Islet precursor cell (in vitro differentiated cells): ENCODE results near the gene ADD1.
A peak's percentile ranks its signal among the peaks of the same experiment; 100 is the strongest.
"Not testable (repeated sequence)": the region's sequence is repeated elsewhere in the genome, so short reads cannot be mapped to it uniquely, and the experiment has no call there.

Experiments
- DNase-seq: peaks from one replicate; pipeline ENCODE4 v3.0.0-alpha.2; 2018

The ADD1 gene

DNA sequence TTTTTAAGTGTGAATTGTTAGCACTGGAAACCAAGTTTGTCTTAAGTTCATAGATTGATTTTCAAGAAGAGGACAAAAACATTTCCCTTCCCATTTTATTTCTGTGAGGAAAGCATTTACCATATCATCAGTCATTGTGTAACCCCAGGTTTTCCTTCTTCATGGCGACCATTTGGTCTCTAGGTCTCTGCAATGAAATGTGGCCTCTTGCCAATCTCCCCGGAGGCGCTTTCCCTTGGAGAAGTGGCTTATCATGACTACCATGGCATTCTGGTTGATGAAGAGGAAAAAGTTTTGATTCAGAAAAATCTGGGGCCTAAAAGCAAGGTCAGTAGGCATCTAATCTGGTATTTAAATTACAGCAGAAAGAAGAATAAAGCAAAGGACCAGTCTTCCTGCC lies 54.4 kb downstream of the ADD1 start:
- peak; percentile 13 for DNase-seq

DNA sequence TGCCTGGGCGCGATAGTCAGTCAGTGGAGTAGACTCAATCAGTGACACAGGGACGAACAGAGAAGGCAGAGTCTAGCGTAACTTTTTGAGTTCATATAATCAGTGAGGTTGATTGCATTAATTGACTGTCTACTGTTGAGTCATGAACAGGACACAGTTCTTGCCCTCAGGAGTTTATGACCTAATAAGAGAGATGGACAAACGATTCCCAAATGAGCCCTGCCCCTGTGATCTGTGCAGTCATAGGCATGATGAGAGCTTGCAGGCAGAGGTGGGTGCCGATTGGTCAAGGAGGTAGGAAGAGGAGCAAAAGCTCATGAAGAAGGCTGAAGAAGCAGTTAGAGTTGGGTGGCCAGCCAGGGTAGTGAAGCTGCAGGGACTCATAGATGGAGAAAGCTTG lies 57.1 kb downstream of the ADD1 start:
- no peak for DNase-seq

DNA sequence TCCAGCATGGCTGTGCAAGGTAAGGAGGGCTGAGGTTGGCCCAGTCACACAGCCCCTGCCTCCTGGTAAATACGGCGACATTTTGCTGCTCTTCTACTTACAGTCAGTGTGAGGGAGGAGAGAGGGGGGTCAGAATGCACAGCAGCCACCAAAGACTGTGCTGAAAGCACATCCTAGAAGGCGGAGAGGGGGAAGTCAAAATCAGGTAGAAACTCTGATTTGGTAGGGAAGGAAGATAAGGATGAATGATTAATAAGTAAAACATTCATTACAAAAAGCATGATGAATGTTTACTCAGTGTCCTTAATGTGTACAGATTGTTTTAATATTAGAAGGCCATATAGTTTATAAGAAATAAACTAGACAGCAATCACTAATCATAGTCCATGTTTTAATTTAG lies 57.5 kb downstream of the ADD1 start:
- peak; percentile 18 for DNase-seq

DNA sequence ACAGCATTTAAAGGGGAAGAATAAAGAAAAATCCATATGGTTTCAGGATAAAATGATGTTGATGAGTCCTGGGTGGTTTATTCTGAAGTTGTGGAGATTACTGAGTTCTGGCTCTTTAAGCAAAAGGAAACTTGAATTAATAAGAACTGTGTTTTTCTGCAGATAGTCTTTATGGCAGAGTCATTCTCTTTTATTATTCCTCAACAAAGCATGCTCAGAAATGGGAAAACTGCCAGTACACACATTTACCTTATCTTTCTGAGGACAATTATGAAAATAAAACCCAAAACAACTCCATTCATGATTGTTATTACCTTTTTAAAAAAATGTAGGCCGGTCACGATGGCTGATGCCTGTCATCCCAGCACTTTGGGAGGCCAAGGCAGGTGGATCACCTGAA lies 58.5 kb downstream of the ADD1 start:
- DNase-seq = no peak

DNA sequence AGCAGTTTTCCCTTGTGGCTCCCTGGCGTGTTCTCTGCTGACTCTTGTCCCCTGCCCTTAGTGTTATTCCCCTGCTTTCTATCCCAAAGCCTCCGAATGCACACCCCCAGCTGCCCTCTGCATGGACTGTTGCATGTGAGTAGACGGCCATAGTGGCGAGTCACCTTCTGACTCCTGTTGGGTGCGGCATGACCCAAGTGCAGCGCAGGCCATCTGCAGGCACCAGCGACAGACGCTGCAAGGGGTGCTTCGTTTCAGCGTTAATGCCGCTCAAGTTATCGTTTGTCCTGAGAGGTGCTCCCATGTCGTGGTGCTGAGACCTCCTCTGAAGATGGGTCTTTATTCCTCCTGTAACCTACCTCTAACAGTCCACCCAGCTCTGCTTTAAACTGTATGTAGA lies 61.9 kb downstream of the ADD1 start:
- DNase-seq = peak; percentile 38

DNA sequence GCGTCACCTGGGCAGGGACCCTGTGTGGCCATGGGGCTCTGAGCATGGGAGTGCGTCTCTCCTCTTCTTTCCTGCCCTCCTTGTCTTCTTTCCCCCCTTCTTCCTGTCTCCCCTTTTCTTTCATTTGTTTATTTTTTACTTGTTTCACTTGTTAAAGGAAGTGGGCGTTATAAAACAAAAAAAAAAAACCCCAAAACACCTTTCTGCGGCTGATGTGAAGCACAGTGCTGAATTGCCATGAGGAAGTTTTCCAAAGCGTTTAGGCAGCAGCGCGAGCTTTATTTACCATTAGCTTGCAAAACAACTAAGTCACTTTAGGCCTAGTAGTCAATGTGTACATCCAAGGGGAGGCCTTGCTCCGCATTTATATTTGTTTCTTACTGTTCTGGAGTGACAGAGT lies 62.6 kb downstream of the ADD1 start:
- peak; percentile 6 for DNase-seq

DNA sequence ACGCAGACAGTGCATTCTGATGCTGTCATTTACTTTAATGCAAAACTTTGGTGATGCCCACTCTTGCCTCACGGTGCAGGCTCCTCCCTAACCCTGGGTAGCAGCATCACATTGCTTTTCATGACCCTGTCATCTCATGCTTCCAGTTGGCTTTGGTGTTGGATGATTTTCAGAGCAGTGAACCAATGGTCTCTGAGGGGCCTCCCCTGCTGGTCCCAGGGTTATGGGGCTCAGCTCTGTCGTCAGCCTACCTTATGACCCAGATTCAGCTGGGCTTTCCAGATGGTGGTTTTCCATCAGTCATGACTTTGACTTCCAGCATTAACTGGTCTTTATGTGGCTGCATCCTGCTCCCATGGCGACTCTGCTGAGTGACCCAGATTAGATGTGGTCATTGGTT lies 63.6 kb downstream of the ADD1 start:
- DNase-seq = peak; percentile 22

DNA sequence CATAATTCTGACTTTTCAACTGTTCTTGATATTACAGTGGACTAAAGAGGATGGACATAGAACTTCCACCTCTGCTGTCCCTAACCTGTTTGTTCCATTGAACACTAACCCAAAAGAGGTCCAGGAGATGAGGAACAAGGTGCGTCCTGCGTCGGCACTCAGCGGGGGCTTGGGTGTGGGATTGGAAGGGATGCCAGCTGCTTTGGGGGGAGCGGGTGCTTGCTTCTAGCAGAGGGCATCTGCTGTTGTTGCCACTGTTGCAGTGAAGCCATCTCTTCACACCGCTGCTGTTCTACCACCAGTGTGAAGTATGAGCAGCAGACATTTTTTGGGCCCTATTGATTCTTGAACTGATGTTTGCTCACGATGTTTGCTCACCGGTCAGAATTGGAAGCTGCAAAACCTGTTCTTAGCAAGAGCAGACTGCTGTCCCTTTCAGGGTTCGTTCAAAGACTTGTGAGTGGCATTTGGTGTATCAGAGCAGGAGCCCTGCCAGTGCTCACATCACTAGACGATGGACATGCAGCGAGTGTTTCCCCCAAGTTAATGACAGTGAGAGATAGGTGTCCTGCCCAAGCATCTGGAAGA lies 64.2 kb downstream of the ADD1 start:
- DNase-seq = peak; percentile 37

DNA sequence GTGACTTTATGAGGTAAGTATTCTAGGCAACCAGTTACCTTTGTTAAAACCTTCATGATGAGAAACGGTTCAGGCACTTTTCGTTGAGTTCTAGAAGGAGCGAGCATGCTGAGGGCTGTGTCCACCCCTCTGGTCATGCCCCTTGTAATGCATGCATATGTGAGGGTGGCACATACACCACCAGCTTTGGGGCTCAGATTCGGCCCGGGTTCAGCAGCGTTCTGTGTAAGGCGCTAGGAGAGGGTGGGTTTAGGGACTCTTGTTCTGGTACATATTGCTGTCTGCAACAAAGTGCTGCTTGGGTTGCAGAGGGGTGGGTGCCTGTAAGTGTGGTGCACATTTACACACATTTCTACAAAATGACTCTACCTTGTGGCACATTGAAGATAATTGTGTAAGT lies 65.0 kb downstream of the ADD1 start:
- no peak for DNase-seq

DNA sequence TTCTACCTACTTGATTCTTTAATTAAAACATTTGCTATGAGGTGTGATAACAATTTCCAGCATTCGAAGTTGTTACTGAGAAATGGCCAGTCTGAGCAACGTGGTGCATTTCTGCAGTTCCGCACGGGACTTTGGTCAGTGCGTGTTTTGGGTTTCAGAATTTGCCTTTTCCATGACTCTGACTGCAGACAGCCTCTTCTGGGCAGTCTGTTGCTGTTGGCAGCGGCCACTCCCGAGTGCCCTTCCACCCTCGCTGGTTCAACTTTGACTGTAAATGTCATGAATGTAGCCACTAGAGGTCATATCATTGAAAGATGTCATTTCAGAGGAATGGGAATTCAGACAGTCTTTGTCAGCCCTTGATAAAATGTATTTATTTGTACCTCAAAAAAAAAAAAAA lies 65.9 kb downstream of the ADD1 start:
- DNase-seq = no peak

DNA sequence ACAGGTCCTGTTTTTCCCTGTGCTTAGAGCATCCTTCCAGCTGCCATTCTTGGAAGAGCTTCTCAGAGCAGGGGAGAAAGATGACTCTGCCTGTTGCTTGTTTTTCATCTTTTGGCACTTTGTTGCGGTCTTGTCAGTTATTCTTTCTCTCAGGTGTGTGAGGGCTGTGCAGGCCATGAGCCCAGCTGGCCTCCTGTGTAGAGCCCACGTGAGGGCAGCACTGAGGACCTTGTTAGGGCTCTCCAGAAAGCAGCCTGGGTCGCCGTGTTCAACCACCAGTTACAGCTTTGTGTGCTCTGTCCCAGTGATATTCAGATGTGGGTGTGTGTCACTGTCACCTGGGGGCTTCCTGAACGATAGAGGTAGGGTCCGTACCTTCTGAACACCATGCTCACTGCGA lies 66.8 kb downstream of the ADD1 start:
- DNase-seq = no peak

DNA sequence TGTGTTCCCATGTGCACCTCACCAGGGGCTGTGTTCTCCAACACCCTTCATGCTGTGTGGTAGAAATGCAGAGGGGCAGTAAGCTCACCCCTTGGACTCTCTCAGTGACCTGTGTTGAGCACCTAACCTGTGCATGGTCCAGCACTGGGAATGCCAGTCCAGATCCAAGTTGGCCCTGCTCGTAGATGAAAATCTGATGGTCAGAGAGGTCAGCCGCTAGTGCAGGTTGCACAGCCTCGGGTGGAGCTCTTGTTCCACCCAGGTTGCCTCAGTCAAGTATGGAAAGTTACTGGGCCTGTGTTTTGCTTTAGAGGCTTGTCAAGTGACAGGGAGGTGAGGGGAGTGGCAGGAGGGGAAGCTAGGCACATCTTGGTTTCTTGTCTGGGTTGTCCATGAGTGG lies 68.2 kb downstream of the ADD1 start:
- DNase-seq = no peak

DNA sequence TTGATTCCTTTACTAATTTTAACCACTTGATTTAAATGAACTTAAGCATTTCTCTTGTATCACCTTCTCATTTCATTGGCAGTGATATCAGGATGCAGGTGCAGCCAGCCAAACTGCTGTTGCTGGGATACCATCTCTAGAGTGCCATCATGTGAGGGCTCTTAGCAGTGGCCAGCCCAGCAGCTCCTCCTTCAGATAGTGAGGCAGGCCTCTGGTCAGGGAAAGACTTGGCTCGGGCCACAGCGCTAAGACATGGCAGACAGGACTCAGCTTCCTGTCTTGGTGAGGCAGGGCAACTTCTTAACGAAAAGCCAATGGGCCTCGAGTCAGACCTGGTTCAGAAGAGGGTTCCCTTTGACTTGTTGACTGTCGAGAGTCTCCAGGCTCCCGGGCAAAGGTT lies 69.5 kb downstream of the ADD1 start:
- DNase-seq = no peak

DNA sequence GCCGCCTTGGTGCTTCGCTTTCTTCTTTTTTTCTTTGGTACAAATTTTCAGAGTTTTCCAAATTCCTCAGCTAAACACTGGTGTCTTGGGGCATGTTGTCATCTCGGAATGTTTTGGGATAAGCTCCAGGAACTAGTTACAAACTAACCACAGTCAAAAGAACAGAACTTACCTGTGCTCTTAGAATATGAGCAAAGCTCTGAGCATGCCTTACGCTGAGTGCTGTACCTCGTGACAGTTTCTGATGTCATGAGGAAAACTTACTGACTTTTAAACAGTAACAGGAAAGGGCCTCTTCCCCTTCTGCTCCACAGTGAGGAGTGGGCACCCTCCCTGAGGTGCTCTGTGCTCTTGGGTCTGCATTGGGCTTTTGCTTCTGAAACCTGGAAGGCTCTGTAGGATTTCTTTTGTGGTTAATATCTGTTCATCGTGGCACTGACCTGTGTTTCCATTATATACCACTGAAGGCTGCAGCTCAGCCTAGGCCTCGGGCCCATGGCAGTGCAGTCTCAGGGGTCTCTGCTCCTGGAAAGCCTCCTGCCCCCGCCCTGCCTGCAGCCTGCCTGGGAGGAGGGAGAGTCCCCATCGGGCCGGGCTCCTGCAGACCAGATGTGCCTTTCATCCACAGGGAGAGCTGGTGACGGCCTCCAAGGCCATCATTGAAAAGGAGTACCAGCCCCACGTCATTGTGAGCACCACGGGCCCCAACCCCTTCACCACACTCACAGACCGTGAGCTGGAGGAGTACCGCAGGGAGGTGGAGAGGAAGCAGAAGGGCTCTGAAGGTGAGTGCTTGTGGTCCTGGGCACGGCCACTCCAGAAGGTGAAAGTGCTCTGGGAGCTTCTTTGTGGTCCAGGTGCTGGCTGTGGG lies 70.8 kb downstream of the ADD1 start:
- DNase-seq = no peak

DNA sequence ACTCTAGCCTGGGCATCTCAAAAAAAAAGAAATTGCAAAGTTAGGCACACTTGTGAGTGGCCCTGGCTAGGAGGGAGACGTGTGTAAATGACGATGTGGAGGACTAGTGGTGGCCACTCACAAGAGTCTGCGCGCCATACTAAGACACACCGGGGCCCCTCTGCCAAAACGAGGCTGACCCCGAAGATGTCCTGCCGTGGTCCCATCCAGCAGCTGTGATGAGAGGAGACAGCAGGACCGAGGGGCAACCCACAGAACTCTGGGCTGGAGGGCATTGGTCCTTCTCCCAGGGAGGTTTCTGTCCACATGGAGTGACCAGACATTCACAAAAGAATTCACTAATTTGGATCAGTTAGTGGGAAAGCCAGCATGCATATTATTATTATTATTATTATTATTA lies 72.1 kb downstream of the ADD1 start:
- DNase-seq = no peak

DNA sequence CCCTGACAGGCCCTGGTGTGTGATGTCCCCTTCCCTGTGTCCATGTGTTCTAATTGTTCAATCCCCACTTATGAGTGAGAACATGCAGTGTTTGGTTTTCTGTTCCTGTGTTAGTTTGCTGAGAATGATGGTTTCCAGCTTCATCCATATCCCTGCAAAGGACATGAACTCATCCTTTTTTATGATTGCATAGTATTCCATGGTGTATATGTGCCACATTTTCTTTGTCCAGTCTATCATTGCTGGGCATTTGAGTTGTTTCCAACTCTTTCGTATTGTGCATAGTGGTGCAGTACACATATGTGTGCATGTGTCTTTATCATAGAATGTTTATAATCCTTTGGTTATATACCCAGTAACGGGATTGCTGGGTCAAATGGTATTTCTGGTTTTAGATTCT lies 73.1 kb downstream of the ADD1 start:
- not testable (repeated sequence) for DNase-seq

DNA sequence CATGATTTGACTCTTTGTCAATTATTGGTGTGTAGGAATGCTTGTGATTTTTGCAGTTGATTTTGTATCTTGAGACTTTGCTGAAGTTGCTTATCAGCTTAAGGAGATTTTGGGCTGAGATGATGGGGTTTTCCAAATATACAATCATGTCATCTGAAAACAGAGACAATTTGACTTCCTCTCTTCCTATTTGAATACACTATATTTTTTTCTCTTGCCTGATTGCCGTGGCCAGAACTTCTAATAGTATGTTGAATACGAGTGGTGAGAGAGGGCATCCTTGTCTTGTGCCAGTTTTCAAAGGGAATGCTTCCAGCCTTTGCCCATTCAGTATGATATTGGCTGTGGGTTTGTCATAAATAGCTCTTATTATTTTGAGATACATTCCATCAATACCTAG lies 74.7 kb downstream of the ADD1 start:
- not testable (repeated sequence) for DNase-seq

DNA sequence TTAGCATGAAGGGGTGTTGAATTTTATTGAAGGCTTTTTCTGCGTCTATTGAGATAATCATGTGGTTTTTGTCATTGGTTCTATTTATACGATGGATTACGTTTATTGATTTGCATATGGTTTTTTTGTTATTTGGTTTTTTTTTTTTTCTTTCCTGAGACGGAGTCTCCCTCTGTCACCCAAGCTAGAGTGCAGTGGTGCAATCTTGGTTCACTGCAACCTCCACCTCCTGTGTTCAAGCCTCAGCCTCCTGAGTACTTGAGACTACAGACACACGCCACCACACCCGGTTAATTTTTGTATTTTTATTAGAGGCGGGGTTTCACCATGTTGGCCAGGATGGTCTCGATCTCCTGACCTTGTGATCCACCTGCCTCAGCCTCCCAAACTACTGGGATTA lies 75.1 kb downstream of the ADD1 start:
- not testable (repeated sequence) for DNase-seq

DNA sequence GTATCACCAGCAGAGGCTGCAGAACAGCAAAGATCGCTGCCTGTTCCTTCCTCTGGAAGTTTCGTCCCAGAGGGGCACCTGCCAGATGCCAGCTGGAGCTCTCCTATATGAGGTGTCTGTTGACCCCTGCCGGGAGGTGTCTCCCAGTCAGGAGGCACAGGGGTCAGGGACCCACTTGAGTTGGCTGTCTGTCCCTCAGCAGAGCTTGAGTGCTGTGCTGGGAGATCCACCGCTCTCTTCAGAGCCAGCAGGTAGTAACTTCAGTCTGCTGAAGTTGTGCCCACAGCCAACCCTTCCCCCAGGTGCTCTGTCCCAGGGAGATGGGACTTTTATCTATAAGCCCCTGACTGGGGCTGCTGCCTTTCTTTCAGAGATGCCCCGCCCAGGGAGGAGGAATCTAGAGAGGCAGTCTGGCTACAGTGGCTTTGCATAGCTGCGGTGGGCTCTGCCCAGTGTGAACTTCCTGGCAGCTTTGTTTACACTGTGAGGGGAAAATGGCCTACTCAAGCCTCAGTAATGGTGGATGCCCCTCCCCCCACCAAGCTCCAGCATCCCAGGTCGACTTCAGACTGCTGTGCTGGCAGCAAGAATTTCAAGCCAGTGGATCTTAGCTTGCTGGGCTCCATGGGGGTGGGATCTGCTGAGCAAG lies 78.9 kb downstream of the ADD1 start:
- DNase-seq = peak; percentile 89

DNA sequence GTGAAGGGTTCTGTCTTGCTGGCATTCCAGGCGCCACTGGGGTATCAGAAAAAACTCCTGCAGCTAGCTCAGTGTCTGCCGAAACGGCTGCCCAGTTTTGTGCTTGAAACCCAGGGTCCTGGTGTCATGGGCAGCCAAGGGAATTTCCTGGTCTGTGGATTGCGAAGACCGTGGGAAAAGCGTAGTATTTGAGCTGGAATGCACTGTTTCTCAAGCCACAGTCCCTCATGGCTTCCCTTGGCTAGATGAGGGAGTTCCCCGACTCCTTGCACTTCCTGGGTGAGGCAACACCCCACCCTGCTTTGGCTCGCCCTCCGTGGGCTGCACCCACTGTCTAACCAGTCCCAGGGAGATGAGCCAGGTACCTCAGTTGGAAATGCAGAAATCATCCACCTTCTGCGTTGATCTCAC lies 79.5 kb downstream of the ADD1 start:
- DNase-seq = no peak

DNA sequence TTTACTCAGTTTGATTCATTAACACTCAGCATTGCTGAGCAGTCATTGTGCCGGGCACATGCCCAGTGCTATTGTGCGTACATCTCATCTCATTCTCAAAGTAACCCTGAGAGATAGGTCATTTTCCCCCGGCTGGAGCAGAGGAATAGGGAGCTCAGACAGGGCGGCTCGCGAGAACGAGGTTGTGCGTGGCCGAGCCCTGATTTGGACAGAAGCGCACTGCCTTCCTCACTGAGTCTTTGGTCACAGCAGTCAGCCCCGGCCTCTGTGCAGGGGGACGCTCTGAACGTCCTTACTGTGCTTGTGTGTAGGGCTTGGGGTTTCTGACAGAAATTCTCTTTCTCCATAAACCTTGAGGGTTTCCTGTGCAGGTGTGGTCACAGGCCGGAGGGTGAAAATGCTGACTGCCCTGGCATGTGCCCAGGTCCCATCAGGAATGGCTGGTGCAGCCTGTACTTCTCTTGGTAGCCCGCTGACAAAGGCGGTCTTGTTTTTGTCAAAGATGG lies 80.1 kb downstream of the ADD1 start:
- DNase-seq = no peak

DNA sequence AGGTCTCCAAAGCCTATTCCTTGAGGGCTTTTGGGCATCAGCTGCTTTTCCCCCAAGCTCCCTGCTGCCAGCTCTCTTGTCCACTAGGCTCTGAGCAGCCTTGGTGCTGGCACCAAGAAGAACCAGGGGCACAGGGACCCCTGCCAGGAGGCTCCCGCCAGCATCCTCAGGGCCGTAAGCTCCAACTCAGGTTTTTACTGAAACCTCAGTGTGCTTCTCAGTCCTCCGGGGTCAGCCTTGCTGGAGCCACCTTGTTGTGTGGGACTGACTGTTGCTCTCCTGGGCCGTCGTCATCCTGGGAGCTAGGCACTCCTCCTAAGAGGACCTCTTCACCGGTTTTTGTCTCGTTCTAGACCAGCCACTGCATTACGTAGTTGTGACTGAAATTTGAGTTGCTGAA lies 80.6 kb downstream of the ADD1 start:
- DNase-seq = no peak

DNA sequence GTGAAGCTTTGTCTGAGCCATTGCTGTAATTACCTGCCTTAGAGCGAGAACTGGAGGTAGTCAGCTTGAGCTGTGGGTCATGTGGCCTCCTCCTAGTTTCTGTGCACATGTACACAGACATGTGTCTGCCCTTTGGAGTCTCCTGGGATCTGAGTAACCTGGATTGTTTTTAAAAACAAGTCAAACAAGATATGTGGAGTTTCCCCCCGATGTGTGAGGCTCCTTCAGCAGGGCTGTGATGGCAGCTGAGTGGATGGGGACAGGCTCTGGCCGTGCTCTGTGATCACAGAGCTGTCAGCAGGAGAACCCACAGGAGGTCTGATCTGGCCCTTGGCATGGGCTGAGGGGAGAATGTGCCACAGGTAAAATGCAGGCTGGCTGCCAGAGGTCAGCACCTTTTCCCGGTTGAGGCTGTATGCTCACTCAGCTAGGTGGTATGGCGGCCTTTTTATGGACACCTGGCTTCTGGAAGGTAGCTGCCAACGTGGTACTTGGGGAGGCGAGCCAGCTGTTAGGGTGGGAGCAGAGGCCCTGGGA lies 81.2 kb downstream of the ADD1 start:
- no peak for DNase-seq

DNA sequence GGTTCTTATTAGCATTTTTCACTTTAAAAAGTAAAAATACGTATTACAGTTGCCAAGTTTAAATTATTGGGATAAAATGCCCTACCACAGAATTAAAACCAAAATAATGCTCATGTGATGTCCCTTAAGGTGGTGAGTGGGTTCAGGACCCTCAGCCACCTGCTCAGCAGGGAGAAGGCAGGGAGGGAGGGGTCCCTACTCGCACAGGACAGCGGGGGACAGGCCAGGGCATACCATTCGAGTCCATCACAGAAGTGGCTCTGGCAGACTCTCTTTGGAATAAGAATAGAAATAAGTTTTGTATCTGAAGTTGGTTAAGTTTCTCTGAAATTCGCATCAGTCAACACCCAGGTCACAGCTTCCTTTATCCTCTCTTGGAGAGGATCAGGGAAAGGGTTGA lies 81.9 kb downstream of the ADD1 start:
- no peak for DNase-seq
